ENCODE measurements around the gene PTPN2. TPM values are rescaled to one million over a fixed set of nuclear protein-coding genes. Genes with fewer than 3 reads are reported as not detected.

Gene PTPN2
- total RNA-seq, 4 donors from 2014 or later, result 36.9 to 49.2 (median 38.7) TPM

DNA sequence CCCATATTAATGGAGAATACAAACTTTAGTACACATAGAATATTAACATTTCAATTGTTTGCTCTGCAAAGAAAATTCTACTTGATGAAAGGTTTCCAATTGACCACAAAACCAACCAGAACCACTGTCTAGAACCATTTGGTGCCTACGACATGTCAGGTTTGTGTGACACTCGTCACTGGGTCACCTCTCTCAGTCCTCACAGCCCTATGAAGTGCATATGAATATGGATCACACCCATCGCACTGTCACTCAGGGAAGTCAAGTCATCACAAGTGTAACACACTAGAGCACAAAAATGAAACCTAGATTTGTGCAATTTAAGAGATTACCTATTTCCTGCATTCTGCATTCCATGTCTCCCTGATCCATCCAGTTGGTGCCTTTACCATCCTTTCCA lies 43.7 kb downstream of the PTPN2 start:
- Histone ChIP-seq H3K9me3 (no peaks in the 10 kb centered on the region), H3K36me3 (peaks cover 4% of the 10 kb centered on the region), H3K27me3 (no peaks in the 10 kb centered on the region), H3K4me1 (peaks cover 24% of the 10 kb centered on the region), H3K4me3 (no peak overlapping the region), H3K27ac (peak overlapping the region; percentile 28)
- no peak for TF ChIP-seq EP300 (IDR thresholded peaks at IDR 0.05)
- TF ChIP-seq POLR2AphosphoS5 (IDR thresholded peaks at IDR 0.05), result no peak
- TF ChIP-seq POLR2A (IDR thresholded peaks at IDR 0.05), result no peak
- TF ChIP-seq, protein P1, sequence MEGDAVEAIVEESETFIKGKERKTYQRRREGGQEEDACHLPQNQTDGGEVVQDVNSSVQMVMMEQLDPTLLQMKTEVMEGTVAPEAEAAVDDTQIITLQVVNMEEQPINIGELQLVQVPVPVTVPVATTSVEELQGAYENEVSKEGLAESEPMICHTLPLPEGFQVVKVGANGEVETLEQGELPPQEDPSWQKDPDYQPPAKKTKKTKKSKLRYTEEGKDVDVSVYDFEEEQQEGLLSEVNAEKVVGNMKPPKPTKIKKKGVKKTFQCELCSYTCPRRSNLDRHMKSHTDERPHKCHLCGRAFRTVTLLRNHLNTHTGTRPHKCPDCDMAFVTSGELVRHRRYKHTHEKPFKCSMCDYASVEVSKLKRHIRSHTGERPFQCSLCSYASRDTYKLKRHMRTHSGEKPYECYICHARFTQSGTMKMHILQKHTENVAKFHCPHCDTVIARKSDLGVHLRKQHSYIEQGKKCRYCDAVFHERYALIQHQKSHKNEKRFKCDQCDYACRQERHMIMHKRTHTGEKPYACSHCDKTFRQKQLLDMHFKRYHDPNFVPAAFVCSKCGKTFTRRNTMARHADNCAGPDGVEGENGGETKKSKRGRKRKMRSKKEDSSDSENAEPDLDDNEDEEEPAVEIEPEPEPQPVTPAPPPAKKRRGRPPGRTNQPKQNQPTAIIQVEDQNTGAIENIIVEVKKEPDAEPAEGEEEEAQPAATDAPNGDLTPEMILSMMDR (IDR thresholded peaks at IDR 0.05), result no peak
- DNase-seq (ENCODE audit: low spot score in 2 of 2), result no peak
- 93% methylated on average over 3 of the region's 3 CpGs for WGBS

DNA sequence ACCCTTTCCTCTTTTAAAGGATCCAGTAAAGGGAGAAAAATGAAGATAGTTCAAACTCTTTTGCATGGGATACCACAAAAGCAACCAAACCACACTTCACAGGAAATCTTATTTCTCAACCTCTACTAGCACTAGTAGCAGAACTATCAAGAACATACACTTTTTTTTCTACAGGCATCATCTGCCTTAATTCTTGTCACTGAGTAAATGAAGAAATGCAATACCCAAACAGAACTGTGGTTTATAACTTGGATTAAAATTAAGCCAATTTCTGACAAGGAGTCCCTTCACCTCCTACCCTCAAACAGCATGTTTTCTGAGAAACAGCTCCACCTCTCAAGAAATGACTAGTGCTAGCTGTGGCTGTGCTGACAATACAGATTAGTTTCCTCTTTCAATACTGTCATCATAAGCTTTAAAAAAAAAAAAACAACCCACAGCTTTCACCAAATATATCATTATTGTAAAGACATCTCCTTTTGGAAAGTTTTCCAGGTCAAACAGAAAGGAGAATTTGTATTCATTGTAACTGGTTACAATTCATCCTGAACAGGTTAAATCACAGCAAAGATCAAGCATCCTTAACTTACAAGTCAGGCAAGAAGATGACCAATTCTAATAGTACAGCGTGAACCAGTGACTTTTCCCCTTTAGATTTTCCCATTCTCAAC lies 44.4 kb downstream of the PTPN2 start:
- Histone ChIP-seq H3K9me3 (no peaks in the 10 kb centered on the region), H3K4me3 (no peak overlapping the region), H3K36me3 (peaks cover 6% of the 10 kb centered on the region), H3K27ac (peak overlapping the region; percentile 49), H3K27me3 (no peaks in the 10 kb centered on the region), H3K4me1 (peaks cover 24% of the 10 kb centered on the region)
- WGBS, result 94% methylated on average over 1 of the region's 1 CpG
- no peak for DNase-seq (ENCODE audit: low spot score in 2 of 2)
- TF ChIP-seq, protein P1 (IDR thresholded peaks at IDR 0.05), result no peak
- TF ChIP-seq POLR2A (IDR thresholded peaks at IDR 0.05) (no peak), EP300 (IDR thresholded peaks at IDR 0.05) (no peak), POLR2AphosphoS5 (IDR thresholded peaks at IDR 0.05) (no peak)

DNA sequence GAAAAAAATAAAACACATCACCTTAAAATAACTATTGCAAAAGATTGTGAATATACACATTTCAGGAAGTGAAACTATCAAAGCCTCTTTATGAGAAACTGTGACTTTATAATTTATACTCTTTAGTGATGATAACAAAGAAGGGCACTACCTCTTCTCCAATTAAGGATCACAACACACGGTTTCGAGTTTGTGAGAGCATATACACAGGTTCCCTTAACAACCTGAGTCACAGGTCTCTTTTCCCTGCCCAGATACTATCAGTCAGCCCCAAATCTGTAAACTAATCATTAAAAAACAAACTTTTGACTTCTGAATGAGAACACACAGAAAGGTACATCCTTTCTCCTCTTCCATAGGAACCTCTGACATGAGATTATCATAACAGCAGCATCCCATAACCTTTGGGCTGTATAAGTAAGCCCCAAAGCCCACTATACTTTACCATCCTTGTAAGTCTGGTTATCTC lies 44.9 kb downstream of the PTPN2 start:
- H3K27me3 ChIP-seq, result no peaks in the 10 kb centered on the region
- H3K4me3 ChIP-seq, result no peak overlapping the region
- H3K27ac ChIP-seq, result peak overlapping the region; percentile 49
- TF ChIP-seq POLR2AphosphoS5 (IDR thresholded peaks at IDR 0.05) (no peak), POLR2A (IDR thresholded peaks at IDR 0.05) (no peak), EP300 (IDR thresholded peaks at IDR 0.05) (no peak)
- H3K36me3 ChIP-seq, result peaks cover 8% of the 10 kb centered on the region
- 44% methylated on average over 2 of the region's 2 CpGs for WGBS
- DNase-seq (ENCODE audit: low spot score in 2 of 2), result no peak
- no peaks in the 10 kb centered on the region for H3K9me3 ChIP-seq
- H3K4me1 ChIP-seq, result peaks cover 24% of the 10 kb centered on the region

DNA sequence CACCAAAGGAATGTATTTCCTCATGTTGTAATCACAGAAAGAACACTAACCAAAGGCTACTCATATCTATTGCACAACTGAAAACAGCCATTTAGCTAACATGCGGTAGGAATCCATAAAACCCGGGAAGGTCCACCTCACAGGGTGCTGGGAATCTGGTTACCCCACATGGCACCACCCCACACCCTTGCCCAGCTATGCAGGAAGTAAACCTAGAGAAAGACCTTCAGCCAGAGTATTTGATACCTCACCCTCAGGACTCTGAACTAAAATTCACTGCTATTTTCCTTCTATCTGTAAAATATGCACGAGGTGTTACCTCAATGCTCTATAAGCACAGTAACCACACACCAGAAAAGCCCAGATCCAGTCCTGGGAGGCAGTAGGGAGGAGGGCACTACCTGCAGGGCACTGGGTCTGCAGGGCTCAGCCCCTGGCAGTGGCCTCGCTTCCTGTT lies 45.8 kb downstream of the PTPN2 start:
- peaks cover 12% of the 10 kb centered on the region for H3K36me3 ChIP-seq
- H3K27ac ChIP-seq, result peak overlapping the region; percentile 27
- no peak overlapping the region for H3K4me3 ChIP-seq
- H3K9me3 ChIP-seq, result no peaks in the 10 kb centered on the region
- 34% methylated on average over 4 of the region's 4 CpGs for WGBS
- TF ChIP-seq, protein P1 (IDR thresholded peaks at IDR 0.05), result no peak
- peak in 1 of 3 donors; percentile 25 for TF ChIP-seq POLR2AphosphoS5 (IDR thresholded peaks at IDR 0.05)
- no peaks in the 10 kb centered on the region for H3K27me3 ChIP-seq
- DNase-seq (ENCODE audit: low spot score in 2 of 2), result no peak
- peaks cover 24% of the 10 kb centered on the region for H3K4me1 ChIP-seq

DNA sequence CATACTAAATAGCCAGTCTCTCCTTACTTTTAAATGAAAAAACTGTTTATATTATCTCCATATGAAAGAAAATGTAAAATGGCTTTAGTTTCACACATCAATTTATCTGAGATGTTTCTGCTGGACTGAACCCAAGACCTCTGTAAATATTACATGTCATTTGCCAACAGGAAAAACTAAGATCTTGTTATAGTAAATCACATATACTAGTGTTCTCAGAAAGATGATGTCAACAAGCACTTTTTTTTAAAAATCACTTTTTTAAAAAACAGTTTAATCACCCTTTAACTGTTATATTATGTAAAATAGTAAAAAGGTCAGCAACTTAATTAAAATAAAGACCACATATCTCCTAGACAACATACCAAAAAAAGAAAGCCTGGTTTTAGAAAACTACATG lies 46.3 kb downstream of the PTPN2 start:
- peaks cover 24% of the 10 kb centered on the region for H3K4me1 ChIP-seq
- H3K27ac ChIP-seq, result no peak overlapping the region
- H3K27me3 ChIP-seq, result no peaks in the 10 kb centered on the region
- no peaks in the 10 kb centered on the region for H3K9me3 ChIP-seq
- DNase-seq (ENCODE audit: low spot score in 2 of 2), result no peak
- peaks cover 16% of the 10 kb centered on the region for H3K36me3 ChIP-seq
- no peak overlapping the region for H3K4me3 ChIP-seq
- TF ChIP-seq EP300 (IDR thresholded peaks at IDR 0.05), result no peak
- no peak for TF ChIP-seq POLR2AphosphoS5 (IDR thresholded peaks at IDR 0.05)
- TF ChIP-seq POLR2A (IDR thresholded peaks at IDR 0.05), result no peak
- TF ChIP-seq, protein P1 (IDR thresholded peaks at IDR 0.05), result no peak
